Measurements from ENCODE around the gene RSAD2.
"Not testable (repeated sequence)": the region's sequence is repeated elsewhere in the genome, so short reads cannot be mapped to it uniquely, and the experiment has no call there.

Gene RSAD2

GRCh38 chr2:6928452-6928851 is 50.9 kb downstream of the RSAD2 start:
- no peak for DNase-seq

- no peak for DNase-seq
Observed at GRCh38 chr2:6929196-6929819, 51.7 kb downstream of the RSAD2 start.

- no peak for DNase-seq
Observed at GRCh38 chr2:6930923-6931647, 53.5 kb downstream of the RSAD2 start.

GRCh38 chr2:6931753-6932152 is 54.2 kb downstream of the RSAD2 start:
- no peak for DNase-seq

GRCh38 chr2:6932206-6932605 is 54.6 kb downstream of the RSAD2 start:
- no peak for DNase-seq

GRCh38 chr2:6932828-6933227 is 55.3 kb downstream of the RSAD2 start:
- no peak for DNase-seq

GRCh38 chr2:6933911-6934310 is 56.3 kb downstream of the RSAD2 start:
- no peak for DNase-seq

- no peak for DNase-seq
Observed at GRCh38 chr2:6934345-6934744, 56.8 kb downstream of the RSAD2 start.

- DNase-seq = no peak
Observed at GRCh38 chr2:6934758-6935651, 57.4 kb downstream of the RSAD2 start.

GRCh38 chr2:6935652-6936020 is 58.1 kb downstream of the RSAD2 start:
- not testable (repeated sequence) for DNase-seq

- DNase-seq = no peak
Observed at GRCh38 chr2:6937157-6937556, 59.6 kb downstream of the RSAD2 start.

GRCh38 chr2:6937582-6937981 is 60.0 kb downstream of the RSAD2 start:
- no peak for DNase-seq

GRCh38 chr2:6939071-6939470 is 61.5 kb downstream of the RSAD2 start:
- DNase-seq = no peak

GRCh38 chr2:6940820-6941219 is 63.2 kb downstream of the RSAD2 start:
- DNase-seq = no peak

GRCh38 chr2:6941299-6942046 is 63.9 kb downstream of the RSAD2 start:
- no peak for DNase-seq

- DNase-seq = no peak
Observed at GRCh38 chr2:6942848-6943247, 65.3 kb downstream of the RSAD2 start.

- DNase-seq = no peak
Observed at GRCh38 chr2:6943523-6943922, 65.9 kb downstream of the RSAD2 start.

- DNase-seq = no peak
Observed at GRCh38 chr2:6943971-6944370, 66.4 kb downstream of the RSAD2 start.

GRCh38 chr2:6944555-6944954 is 67.0 kb downstream of the RSAD2 start:
- no peak for DNase-seq

- no peak for DNase-seq
Observed at GRCh38 chr2:6945087-6945813, 67.7 kb downstream of the RSAD2 start.

GRCh38 chr2:6945821-6946220 is 68.2 kb downstream of the RSAD2 start:
- no peak for DNase-seq

GRCh38 chr2:6946722-6947121 is 69.1 kb downstream of the RSAD2 start:
- no peak for DNase-seq
